Esophagus muscularis mucosa (tissue), 4 donors: ENCODE results near the gene SDHB. TPM values are rescaled to one million over a fixed set of nuclear protein-coding genes. Genes with fewer than 3 reads are reported as not detected.

Experiments used
- DNase-seq: peaks from one replicate; pipeline ENCODE4 v3.0.0-alpha.2; 2017; ENCODE audit errors: extremely low spot score
- H3K27ac ChIP-seq, 4 donors: fragments of 200-600 bp; sonication (generic); replicated peaks in 1 of 4; 1 replicate in 3 of 4; 2 replicates in 1 of 4; pipeline ENCODE4 v1.5.1; 2016 to 2019; ENCODE audit warnings: mild to moderate bottlenecking in 1 of 4
- H3K27me3 ChIP-seq, 4 donors: fragments of 200-600 bp; sonication (generic); one replicate each; pipeline versions ENCODE4 v1.5.1 to v1.6.0; 2016 to 2019
- H3K36me3 ChIP-seq, 4 donors: fragments of 200-600 bp; sonication (generic); one replicate each; pipeline ENCODE4 v1.5.1; 2016 to 2019
- H3K4me1 ChIP-seq, 4 donors: fragments of 200-600 bp; sonication (generic); one replicate each; pipeline ENCODE4 v1.5.1; 2016 to 2019
- H3K4me3 ChIP-seq, 4 donors: fragments of 200-600 bp; sonication (generic); 1 replicate in 2 of 4; 2 replicates in 2 of 4; pipeline ENCODE4 v1.5.1; 2016 to 2019; ENCODE audit warnings: mild to moderate bottlenecking in 4 of 4, moderate library complexity in 1 of 4
- H3K9me3 ChIP-seq, 4 donors: fragments of 200-600 bp; sonication (generic); 1 replicate in 3 of 4; 2 replicates in 1 of 4; pipeline ENCODE4 v1.5.1; 2016 to 2019
- EP300 ChIP-seq: sonication (generic); formaldehyde crosslinking; IDR thresholded peaks from one replicate; pipeline ENCODE4 v1.6.1; 2017; ENCODE audit warnings: antibody characterized with exemption
- POLR2A ChIP-seq: fragments of 450-650 bp; IDR thresholded peaks from one replicate; pipeline ENCODE4 v1.6.1; 2017; ENCODE audit warnings: antibody characterized with exemption, moderate library complexity, mild to moderate bottlenecking, low read depth
- POLR2AphosphoS5 ChIP-seq, 2 donors: sonication (generic); formaldehyde crosslinking; IDR thresholded peaks; one replicate each; pipeline ENCODE4 v1.6.1; 2017; ENCODE audit warnings: antibody characterized with exemption in 2 of 2
- WGBS: methylation state at CpG from one replicate; pipeline ENCODE4 v1.1.5; 2018; 5-methylcytosine and 5-hydroxymethylcytosine counted together
- intact Hi-C: fragments of 100-400 bp; cut with DNase I; formaldehyde crosslinking; loops from one replicate; pipeline ENCODE4 v1.15.1; 2023
- total RNA-seq, 4 donors: library from RNA; depleted of rRNA; stranded (reverse); fragments of >200 nt; gene quantifications; one replicate each; pipeline versions ENCODE4 v1.1.0 to v1.2.1, GENCODE V29; 2016
- TF ChIP-seq, protein P1 (sequence below), 3 experiments: fragments of 200-600 bp in 2 of 3; fragments of 450-650 bp in 1 of 3; sonication (generic) in 2 of 3; IDR thresholded peaks; one replicate each; pipeline ENCODE4 v1.5.1; 2017 to 2019; ENCODE audit warnings: antibody characterized with exemption in 3 of 3, mild to moderate bottlenecking in 2 of 3, moderate library complexity in 1 of 3

The SDHB gene
- total RNA-seq, 4 donors from 2014 or later, result 95.4 to 129 (median 120) TPM

DNA sequence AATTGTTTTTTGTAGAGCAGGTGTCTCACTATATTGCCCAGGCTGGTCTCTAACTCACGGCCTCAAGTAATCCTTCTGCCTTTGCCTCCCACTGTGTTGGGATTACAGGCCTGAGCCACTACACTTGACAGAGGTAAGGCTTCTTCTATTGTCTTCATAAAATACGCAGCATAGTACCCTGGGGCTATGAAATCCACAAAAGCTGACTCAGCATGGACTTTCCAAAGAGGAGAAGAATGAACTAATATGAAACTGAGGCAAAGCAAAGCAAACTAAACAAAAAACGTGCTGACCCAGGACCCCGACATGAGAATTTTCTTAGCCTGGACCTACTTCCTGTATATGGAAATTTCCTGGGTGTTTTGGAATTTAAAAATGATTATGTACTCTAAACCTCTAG is 23.6 kb downstream of the SDHB start:
- peaks cover 64 to 92% (median 70%) of the 10 kb centered on the region in 4 donors for H3K36me3 ChIP-seq
- no peaks in the 10 kb centered on the region for H3K9me3 ChIP-seq
- H3K27me3 ChIP-seq, result no peaks in the 10 kb centered on the region
- WGBS, result 75% methylated on average over 4 of the region's 4 CpGs
- intact Hi-C loops, result no loop called here
- H3K4me3 ChIP-seq, result no peak overlapping the region
- no peak for TF ChIP-seq POLR2A
- DNase-seq, result no peak
- H3K27ac ChIP-seq, result no peak overlapping the region
- H3K4me1 ChIP-seq, result peaks cover 0 to 4% (median 0%) of the 10 kb centered on the region in 4 donors

DNA sequence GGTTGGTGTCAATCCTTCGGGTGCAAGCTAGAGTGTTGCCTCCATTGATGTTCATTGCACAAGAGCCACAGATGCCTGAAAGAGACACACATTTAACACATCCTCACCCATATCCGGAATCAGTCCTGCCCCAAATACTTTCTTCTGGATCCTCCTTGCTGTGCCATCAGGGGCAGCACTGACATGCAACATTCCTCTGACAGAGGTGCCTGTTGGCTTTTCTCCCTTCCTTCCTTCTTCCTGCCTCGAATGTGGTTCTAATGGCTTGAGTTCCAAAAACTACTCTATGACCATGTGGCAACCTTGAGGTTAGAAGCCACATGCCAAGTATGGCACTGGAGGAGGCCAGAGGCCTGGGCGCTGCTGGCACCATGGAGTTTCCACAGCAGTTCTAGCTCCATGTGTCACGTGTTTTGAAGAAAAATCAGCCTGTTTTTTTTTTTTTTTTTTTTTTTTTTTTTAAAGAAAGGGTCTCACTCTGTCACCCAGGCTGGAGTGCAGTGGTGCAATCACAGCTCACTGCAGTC is 25.1 kb downstream of the SDHB start:
- no peak for DNase-seq
- intact Hi-C loops, result no loop called here
- Histone ChIP-seq H3K9me3 (no peaks in the 10 kb centered on the region), H3K36me3 (peaks cover 73 to 100% (median 83%) of the 10 kb centered on the region in 4 donors), H3K4me1 (no peaks in the 10 kb centered on the region), H3K27ac (no peak overlapping the region), H3K4me3 (no peak overlapping the region), H3K27me3 (no peaks in the 10 kb centered on the region)
- TF ChIP-seq POLR2A (no peak), EP300 (no peak), POLR2AphosphoS5 (IDR thresholded peaks at IDR 0.05) (no peak)
- TF ChIP-seq, protein P1, sequence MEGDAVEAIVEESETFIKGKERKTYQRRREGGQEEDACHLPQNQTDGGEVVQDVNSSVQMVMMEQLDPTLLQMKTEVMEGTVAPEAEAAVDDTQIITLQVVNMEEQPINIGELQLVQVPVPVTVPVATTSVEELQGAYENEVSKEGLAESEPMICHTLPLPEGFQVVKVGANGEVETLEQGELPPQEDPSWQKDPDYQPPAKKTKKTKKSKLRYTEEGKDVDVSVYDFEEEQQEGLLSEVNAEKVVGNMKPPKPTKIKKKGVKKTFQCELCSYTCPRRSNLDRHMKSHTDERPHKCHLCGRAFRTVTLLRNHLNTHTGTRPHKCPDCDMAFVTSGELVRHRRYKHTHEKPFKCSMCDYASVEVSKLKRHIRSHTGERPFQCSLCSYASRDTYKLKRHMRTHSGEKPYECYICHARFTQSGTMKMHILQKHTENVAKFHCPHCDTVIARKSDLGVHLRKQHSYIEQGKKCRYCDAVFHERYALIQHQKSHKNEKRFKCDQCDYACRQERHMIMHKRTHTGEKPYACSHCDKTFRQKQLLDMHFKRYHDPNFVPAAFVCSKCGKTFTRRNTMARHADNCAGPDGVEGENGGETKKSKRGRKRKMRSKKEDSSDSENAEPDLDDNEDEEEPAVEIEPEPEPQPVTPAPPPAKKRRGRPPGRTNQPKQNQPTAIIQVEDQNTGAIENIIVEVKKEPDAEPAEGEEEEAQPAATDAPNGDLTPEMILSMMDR (IDR thresholded peaks at IDR 0.05), result no peak
- WGBS, result 68% methylated on average over 5 of the region's 5 CpGs

DNA sequence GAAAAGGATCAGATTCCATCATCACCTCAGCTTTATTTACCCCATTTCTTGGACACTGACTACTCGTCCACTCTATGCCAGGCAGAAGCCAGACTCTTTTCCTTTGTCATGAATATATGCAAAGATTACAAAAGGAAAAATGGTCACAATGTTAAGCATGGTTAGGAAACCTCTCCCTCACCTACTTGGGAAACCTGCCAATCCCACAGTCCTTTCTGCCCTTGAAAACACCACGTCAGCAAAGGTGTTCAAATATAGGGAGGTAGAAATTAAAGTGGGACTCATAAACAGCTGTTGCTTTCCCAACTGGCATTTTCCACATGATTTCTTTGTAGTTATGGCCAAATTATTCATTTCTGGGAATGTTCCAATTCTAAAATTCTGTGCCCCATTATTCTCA is 25.9 kb downstream of the SDHB start:
- intact Hi-C loops, result no loop called here
- Histone ChIP-seq H3K27ac (no peak overlapping the region), H3K36me3 (peaks cover 81 to 100% (median 89%) of the 10 kb centered on the region in 4 donors), H3K4me1 (no peaks in the 10 kb centered on the region), H3K4me3 (no peak overlapping the region), H3K27me3 (no peaks in the 10 kb centered on the region), H3K9me3 (no peaks in the 10 kb centered on the region)
- no peak for DNase-seq
- 53% methylated on average over 2 of the region's 2 CpGs for WGBS
- TF ChIP-seq EP300, result no peak
- no peak for TF ChIP-seq POLR2AphosphoS5 (IDR thresholded peaks at IDR 0.05)
- no peak for TF ChIP-seq POLR2A
- TF ChIP-seq, protein P1 (IDR thresholded peaks at IDR 0.05), result no peak

DNA sequence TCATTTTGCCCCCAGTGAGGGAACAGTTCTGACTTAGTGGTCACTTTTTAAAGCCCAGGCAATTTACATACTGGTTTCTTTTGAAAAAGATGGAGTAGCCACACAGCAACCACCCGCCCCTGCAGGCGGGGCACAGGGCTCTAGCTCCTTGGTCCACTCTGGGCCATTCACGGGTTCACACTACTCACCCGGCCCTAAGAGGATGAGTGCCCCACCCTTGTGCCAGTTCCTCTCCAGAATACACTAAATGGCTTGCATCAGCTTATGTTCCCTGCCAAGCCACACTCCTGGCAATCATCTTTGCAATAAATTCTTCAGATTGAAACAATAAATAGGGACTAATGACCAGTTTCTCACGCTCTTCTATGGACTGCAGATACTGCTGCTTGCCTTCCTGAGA is 26.4 kb downstream of the SDHB start:
- Histone ChIP-seq H3K9me3 (no peaks in the 10 kb centered on the region), H3K4me3 (no peak overlapping the region), H3K4me1 (no peaks in the 10 kb centered on the region), H3K27ac (no peak overlapping the region), H3K36me3 (peaks cover 81 to 100% (median 88%) of the 10 kb centered on the region in 4 donors), H3K27me3 (no peaks in the 10 kb centered on the region)
- WGBS, result 69% methylated on average over 5 of the region's 5 CpGs
- intact Hi-C loops, result no loop called here
- TF ChIP-seq POLR2AphosphoS5 (IDR thresholded peaks at IDR 0.05), result no peak
- TF ChIP-seq POLR2A, result no peak
- DNase-seq, result no peak

DNA sequence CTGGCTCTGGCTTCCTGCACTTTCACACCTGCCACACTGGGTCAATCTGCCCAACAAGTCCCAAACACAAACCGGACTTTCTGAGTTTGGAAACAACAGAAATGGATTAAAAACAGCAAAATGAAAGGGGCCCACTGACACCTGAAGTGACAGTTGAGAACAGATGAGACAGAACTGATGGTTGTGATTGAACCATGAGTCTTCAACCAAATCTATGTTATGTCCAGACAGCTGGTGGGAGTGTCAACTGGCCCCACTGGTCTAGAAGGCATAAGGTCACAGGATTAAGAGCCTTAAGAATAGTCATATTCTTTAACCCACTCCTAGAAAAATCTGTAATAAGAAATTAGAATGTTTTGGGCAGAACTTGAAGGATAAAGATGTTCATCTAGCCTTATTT is 29.1 kb downstream of the SDHB start:
- Histone ChIP-seq H3K4me3 (no peak overlapping the region), H3K27ac (no peak overlapping the region), H3K27me3 (no peaks in the 10 kb centered on the region), H3K36me3 (peaks cover 85 to 100% (median 94%) of the 10 kb centered on the region in 4 donors), H3K9me3 (no peaks in the 10 kb centered on the region), H3K4me1 (no peaks in the 10 kb centered on the region)
- TF ChIP-seq, protein P1 (IDR thresholded peaks at IDR 0.05), result no peak
- TF ChIP-seq EP300, result no peak
- WGBS, result 89% methylated on average over 1 of the region's 1 CpG
- intact Hi-C loops, result no loop called here
- no peak for DNase-seq

DNA sequence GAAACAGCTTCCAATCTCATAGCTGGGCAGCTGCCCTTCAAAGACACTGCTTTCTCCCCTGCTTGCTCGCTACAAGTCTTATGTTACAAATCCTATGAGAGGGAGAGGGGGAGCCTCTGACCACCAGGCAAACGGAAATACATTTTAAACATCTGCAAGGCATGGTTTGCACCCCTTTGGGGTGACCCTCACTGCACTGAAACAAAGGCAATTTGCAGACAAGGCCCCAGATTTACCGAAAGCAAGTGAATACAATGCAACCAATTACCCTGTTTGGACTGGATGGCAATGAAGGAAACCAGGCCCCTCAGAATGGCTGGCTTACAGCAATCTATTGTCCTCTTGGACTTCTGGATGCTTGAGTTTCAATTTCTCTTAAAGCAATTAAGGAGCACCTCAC is 30.3 kb downstream of the SDHB start:
- Histone ChIP-seq H3K36me3 (peaks cover 91 to 100% (median 95%) of the 10 kb centered on the region in 4 donors), H3K4me3 (no peak overlapping the region), H3K27ac (no peak overlapping the region), H3K27me3 (no peaks in the 10 kb centered on the region), H3K4me1 (no peaks in the 10 kb centered on the region), H3K9me3 (no peaks in the 10 kb centered on the region)
- TF ChIP-seq EP300 (no peak), POLR2AphosphoS5 (IDR thresholded peaks at IDR 0.05) (no peak), POLR2A (no peak)
- TF ChIP-seq, protein P1 (IDR thresholded peaks at IDR 0.05), result no peak
- no peak for DNase-seq
- intact Hi-C loops, result no loop called here
- WGBS, result 67% methylated on average over 3 of the region's 3 CpGs
